AG09319 (cell line): ENCODE results near the gene ALDOA.
"Not testable (repeated sequence)": the region's sequence is repeated elsewhere in the genome, so short reads cannot be mapped to it uniquely, and the experiment has no call there.

Experiments
- DNase-seq: peaks from one replicate; pipeline ENCODE4 v3.0.0-alpha.2; 2010; ENCODE audit warnings: low read depth; ENCODE audit errors: extremely low read depth
- TF ChIP-seq, protein P1 (sequence below): IDR thresholded peaks from 2 replicates; pipeline ENCODE4 v1.5.1; 2011; ENCODE audit warnings: low read depth, mild to moderate bottlenecking, inconsistent platforms, low read length, moderate library complexity

ALDOA gene

DNA sequence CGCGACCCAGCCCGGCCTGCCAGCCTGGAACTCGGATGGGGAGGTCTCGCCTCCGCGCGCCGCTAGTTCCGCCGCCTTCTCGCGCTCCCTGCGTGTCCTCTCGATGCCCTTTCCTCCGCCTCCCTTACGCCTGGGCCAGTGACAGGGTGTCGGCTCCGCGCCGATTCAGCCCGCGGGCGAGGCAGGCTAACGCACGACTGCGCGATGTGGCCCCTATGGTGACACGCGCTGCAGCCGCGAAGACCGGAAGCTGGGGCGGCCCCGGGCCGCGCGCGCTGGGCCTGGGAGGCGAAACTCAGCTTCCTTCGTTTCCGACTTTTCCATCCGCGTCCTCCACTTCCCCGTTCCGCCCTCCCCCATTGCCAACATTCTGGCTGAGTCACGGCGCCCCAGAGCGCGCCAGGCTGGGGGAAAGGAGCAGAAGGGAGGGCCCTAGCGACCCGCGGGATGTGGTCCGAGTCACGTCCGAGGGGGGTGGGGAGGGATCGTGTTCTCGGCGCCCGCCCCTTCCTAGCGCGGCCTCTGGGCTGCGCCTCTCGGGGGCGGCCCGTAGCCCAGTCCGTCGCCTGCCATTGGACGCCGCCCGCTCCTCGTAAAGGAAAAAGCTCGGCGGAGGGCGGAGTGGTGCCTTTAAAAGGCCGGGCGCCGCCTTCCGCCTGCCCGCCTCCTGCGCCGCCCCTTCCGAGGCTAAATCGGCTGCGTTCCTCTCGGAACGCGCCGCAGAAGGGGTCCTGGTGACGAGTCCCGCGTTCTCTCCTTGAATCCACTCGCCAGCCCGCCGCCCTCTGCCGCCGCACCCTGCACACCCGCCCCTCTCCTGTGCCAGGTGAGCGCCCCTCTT lies at the start of gene ALDOA:
ALDOA (plus strand) TSS at position 659 of the 841 bp plus-strand sequence. CDS start 1,138 bp downstream, outside the sequence.
- DNase-seq = peak; percentile 98
- TF ChIP-seq, protein P1, sequence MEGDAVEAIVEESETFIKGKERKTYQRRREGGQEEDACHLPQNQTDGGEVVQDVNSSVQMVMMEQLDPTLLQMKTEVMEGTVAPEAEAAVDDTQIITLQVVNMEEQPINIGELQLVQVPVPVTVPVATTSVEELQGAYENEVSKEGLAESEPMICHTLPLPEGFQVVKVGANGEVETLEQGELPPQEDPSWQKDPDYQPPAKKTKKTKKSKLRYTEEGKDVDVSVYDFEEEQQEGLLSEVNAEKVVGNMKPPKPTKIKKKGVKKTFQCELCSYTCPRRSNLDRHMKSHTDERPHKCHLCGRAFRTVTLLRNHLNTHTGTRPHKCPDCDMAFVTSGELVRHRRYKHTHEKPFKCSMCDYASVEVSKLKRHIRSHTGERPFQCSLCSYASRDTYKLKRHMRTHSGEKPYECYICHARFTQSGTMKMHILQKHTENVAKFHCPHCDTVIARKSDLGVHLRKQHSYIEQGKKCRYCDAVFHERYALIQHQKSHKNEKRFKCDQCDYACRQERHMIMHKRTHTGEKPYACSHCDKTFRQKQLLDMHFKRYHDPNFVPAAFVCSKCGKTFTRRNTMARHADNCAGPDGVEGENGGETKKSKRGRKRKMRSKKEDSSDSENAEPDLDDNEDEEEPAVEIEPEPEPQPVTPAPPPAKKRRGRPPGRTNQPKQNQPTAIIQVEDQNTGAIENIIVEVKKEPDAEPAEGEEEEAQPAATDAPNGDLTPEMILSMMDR = no peak

DNA sequence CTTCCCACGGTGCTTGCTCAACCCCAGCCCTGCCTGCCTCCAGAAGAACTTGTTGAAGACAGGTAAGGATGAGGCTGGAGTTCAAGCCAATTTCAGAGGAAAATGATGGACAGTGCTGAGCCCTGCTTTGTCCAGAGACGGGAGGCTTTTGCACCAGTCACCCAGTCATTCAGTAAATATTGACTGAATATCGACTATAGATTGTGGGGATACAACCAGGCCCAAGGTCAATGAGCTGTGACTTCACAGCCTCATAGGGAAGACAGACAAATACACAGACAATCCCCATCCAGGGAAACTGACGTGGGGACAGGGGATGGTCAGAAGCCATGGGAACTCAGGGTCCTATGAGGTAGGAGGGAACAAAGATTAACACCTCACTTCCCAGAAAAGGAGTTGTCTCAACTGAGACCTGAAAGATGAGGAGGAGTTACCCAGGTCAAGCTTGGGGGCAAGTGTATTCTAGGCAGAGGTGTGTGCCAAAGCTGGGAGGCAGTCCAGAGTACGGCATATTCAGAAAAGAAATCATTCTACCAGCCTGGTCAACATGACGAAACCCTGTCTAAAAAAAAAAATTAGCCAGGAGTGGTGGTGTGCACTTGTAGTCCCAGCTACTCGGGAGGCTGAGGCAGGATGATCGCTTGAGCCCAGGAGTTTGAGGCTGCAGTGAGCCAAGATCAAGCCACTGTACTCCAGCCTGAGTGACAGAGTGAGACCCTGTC lies 48.8 kb upstream of the ALDOA start:
- TF ChIP-seq, protein P1 = no peak
- DNase-seq = no peak

DNA sequence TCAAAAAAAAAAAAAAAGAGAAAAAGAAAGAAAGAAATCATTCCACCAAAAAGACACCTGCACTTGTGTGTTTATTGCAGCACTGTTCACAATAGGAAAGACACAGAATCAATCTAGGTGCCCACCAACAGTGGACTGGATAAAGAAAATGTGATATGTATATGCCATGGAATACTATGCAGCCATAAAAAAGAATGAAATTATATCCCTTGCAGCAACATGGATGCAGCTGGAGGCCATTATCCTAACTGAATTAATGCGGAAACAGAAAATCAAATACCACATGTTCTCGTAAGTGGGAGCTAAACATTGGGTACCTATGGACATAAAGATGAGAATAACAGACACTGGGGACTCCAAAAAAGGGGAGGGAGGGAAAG lies 48.3 kb upstream of the ALDOA start:
- TF ChIP-seq, protein P1 = no peak
- DNase-seq = no peak

DNA sequence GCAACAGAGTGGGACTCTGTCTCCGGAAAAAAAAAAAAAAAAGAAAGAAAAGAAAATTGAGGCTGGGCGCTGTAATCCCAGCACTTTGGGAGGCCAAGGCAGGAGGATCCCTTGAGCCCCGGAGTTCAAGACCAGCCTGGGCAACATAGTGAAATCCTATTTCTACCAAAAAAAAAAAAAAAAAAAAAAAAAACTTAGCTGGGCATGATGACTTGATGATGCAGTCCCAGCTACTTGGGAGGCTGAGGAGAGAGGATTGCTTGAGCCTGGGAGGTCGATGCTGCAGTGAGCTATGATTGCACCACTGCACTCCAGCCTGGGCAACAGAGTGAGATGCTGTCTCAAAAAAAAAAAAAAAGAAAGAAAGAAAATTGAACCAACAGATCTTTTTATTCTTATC lies 47.6 kb upstream of the ALDOA start:
- DNase-seq = not testable (repeated sequence)

DNA sequence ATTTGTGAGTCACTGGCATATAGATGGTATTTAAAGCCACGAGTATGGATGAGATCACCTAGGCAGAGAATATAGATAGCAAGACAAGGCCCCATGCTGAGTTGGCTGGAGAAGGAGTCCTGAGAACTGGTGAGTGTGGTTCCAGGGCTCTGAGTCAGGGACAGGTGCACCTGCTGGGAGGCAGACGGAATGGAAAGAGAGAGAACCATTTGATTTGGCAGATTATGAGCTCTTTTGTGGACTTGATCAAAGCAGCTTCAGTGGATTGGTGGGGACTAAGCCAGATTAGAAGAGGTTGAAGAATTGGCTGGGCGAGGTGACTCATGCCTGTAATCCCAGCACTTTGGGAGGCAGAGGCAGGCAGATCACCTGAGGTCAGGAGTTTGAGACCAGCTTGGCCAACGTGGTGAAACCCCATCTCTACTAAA lies 46.8 kb upstream of the ALDOA start:
- no peak for DNase-seq
- TF ChIP-seq, protein P1 = no peak

DNA sequence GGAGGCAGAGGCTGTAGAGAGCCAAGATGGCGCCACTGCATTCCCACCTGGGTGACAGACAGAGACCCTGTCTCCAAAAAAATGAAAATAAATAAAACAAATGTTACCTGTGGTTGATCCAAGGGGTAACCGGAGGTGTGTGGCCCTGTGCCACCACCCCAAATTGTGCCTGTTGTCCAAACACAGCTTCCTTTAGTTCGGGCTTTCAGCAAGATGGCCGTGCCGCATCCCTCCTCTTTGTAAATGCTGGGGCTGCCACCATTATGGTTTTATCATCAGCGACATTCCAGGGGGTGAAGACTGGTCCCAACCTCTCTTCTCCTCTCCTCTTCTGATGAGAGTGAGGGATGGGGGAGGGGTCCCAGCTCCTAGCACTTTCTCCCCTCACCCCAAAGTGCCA lies 42.7 kb upstream of the ALDOA start, which contains the start of gene C16orf92:
C16orf92 (plus strand) TSS at position 312 of the 400 bp plus-strand sequence. CDS start 143 bp downstream, outside the sequence.
- DNase-seq = no peak
- TF ChIP-seq, protein P1 = no peak

DNA sequence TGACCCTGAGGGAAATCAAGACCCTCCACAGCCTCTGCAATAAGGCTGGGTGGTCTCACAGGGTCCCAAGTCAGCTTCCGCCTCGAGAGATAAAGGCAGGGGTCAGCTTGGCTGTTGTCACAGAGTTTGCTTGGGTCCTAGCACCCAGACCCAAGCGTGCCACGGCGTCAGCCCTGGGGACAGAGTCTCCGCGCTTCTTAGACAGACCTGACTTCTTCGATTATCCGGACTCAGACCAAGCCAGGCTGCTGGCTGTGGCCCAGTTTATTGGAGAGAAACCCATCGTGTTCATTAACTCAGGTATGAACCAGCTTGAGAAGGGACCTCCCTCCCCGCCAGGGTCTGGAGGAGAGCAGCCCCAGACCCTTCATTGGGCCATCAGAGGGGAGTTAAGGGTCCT lies 42.0 kb upstream of the ALDOA start:
- TF ChIP-seq, protein P1 = no peak
- DNase-seq = no peak
